HCEC 1CT (cell line): Measurements from ENCODE around the gene SPCS2.
"Not testable (repeated sequence)": the region's sequence is repeated elsewhere in the genome, so short reads cannot be mapped to it uniquely, and the experiment has no call there.

Experiments used
- DNase-seq: peaks from one replicate; pipeline ENCODE4 v3.0.0-alpha.2; 2017

SPCS2 gene

DNA sequence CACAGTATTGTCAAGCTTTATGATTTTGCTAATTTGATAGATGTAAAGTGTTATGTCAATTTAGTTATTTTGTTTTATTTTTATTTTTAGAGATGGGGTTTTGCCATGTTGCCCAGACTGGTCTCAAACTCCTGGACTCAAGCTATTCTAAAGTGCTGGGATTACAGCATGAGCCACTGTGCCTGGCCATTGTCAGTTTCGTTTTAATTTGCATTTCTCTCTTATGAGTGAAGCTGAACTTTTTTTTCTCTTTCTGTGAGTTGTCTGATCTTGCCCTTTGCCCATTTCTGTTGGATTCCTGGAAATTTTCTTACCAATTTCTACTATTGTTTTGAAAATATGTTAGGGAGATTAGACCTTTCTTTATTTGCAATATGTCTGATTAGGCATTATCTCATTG is 55.1 kb downstream of the SPCS2 start:
- no peak for DNase-seq

DNA sequence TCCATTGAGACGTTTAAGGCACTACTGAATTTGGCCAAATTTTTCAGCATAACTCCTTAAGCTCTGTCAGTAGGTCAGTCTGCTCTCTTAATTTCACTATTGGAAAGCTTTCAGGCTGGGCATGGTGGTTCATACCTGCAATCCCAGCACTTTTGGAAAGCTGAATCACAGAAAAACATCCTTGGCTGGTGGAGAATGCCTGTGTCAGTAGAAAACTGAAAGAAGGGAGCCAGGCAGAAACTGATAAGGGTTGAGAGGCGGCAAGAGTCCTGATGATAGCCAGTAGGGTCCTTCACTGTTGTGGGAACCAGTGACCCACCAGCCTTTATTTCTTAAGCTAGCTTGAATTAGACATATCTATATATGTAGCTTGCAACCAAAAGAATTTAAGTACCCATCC is 62.3 kb downstream of the SPCS2 start:
- DNase-seq = no peak

DNA sequence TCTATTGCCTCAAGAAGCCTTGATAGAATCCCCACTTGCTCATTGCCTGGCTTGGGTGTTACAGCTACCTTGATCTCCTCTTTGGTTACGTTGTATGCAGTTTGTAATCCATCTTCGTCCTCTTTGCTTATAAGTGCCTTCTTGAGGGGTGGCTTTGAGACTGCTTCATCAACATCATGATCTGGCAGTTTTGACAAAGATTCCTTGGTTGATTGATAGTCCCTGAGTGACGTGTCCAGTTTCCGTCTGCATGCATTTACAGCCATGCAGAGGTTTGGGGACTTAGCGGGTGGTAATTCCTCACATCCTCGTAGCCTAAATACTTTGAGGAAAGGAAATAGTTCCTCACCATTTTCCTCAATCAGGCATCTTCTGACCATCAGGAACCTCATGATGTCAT is 62.8 kb downstream of the SPCS2 start:
- DNase-seq = no peak

DNA sequence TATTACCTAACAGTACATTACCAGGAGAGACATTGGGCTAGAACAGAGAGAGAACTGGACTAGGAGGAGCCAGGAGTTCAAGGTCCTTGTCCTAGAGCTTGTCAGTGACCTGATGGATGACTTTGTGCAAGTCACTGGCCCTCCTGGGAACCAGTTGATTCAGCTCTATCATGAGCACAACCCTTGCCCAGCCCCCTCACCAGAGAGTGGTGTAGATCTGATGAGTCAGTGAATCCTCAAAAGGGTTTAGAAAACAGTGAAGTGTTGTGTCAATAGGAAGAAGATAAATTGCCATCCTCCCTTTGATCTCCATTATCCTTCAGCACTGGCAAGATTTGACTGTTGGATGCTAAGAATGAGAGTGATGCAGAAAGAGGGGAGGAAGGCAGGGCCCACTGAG is 64.0 kb downstream of the SPCS2 start:
- DNase-seq = peak; percentile 58

DNA sequence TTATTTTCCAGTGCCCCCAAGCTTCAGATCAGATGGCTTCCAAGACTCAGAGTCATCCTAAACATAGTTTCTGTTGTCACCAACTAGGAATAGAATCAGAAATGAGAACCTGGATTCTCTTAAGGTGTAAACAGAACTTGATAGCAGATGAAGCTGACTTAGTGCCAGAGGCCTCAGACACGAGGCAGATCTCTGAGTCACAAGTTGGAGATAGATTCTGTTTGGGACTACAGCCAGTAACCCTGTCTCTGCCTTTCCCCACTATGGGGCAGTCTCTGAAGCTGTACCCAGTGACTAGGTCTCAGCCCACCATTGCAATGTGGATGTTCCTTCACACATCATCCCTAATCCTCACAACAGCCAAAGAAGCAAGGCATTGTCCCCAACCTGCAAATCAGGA is 65.1 kb downstream of the SPCS2 start:
- peak; percentile 91 for DNase-seq

DNA sequence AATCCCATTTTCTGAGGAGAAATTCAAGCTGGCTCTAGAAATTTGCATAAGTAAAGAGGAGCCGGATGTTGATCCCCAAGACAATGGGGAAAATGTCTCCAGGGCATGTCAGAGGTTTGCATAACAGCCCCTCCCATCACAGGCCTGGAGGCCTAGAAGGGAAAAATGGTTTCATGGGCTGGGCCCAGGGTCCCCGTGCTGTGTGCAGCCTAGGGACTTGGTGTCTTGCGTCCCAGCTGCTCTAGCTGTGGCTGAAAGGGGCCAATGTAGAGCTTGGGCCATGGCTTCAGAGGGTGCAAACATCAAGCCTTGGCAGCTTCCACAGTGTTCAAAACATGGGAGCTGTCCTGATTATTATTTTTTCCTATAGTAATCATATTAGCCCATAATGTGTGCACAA is 70.1 kb downstream of the SPCS2 start:
- not testable (repeated sequence) for DNase-seq

DNA sequence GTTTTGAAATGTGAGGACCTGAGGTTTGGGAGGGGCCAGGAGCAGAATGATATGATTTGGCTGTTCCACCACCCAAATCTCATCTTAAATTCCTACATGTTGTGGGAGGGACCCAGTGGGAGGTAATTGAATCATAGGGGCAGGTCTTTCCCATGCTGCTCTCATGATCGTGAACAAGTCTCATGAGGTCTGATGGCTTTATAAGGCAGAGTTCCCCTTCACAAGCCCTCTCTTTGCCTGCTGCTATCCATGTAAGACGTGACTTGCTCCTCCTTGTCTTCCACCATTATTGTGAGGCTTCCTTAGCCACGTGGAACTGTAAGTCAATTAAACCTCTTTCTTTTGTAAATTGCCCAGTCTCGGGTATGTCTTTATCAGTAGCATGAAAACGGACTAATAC is 71.3 kb downstream of the SPCS2 start:
- not testable (repeated sequence) for DNase-seq

DNA sequence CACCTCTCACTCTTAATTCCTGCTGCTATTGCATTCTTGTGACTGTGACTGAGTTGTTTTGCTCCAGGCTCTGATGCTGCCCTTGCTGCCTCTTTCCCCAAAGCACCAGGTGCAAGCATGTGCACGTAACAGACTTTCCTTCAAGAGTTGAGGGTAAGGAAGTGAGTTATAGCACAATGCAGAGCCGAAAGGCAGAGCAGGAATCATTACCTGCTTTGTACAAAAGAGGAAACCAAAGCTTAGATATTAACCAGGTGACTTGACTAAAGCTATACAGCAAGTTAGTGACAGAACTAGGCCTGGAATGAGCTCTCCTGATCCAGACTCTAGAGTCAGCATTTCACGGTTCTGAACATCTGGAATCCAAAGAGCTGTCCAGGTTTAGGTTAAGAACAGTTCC is 73.2 kb downstream of the SPCS2 start:
- no peak for DNase-seq

DNA sequence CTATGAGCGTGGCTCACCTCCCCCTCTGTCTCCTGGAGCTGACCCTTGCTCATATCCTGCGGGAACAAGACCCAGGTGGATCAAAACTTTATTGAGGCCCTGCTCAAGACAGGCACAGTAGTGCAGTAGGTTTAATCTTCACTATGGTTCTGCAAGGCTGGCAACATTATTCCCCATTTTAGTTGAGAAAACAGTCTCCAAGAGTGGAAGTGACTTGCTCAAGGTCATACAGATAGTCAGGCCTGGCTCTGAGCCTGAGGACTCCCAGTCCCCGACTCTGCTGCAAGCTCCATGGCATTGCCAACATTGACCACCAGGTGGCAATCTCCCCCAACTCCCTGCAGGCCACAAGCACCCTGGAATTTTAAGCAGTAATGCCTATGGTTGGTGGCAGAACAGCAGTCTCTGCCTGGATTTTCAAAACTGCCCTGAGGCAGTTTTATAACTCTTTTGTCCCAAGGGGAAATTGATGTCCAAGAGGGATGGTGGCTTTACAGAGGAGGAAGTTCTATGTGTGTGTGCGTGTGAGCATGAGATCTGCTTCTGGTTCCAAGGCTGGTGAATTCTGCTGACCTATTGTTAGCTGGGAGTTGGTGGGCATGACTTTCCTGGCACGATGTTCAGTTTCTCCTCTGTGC is 73.8 kb downstream of the SPCS2 start:
- DNase-seq = peak; percentile 70

DNA sequence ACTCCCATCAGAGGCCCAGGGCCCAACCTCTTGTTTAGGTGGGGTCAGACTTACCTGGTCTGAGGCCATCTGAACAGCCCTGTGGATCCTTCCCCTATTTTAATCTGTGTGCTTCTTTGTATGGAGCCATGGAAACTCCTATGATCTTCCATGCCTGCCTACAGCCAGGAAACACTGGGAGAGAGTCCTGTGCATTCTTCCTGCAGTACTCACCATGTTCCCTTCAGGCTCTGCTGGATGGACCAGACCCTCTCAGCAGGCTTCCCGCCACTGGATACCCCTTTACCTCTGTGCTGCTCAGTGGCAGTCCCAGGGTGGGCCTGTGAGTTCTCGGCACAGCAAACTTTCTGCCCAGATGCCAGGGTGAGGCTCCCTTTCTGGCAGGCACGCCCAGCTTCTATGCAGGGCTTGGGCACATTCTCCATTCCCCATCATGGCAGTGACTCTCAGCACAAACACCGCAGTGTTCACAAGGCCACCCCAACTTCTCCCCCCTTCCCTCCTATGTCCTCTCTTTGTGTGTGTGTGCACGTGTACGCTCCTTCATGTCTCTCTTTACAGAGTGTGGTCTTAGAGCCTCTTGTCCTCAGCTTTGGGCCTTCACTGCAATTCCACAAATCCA is 74.5 kb downstream of the SPCS2 start:
- no peak for DNase-seq

DNA sequence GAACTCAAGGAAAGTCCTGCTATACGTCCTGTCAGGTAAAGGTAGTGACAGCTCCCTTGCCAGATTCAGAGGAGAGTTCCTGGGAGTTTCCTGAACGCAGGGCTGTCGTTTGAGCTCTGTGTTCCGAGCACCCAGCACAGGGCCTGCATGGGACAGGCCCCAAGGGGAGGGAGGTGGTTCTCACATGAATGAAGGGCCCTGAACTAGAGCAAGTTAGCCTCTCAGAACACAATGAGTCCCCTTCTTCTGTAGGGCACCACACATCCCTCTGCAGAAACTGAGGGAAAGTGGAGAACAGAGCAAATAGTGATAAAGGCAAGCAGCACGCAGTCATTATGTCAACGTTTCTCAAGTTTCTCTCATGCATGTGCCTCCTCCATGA is 75.0 kb downstream of the SPCS2 start:
- DNase-seq = no peak

DNA sequence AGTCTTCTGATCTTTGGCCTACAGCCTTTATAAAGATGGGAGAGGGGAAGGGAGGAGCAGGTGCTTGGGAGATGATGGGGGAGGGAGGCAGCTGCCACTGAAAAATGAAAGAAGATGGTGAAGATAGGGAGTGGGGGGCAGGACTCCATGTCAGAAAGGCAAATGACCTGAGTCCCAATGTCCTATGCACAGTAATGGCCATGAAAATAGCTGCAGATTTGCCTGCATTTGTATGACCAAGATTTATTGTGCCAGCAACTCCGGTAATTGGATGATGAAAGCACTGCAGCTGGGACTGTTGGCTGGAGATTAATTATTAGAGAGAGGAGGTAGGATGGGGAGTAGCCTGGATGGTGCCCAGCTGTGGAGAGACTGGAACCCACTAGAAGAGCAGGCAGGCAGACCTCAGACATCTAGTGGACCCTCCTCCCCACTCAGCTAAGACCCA is 75.7 kb downstream of the SPCS2 start:
- no peak for DNase-seq

DNA sequence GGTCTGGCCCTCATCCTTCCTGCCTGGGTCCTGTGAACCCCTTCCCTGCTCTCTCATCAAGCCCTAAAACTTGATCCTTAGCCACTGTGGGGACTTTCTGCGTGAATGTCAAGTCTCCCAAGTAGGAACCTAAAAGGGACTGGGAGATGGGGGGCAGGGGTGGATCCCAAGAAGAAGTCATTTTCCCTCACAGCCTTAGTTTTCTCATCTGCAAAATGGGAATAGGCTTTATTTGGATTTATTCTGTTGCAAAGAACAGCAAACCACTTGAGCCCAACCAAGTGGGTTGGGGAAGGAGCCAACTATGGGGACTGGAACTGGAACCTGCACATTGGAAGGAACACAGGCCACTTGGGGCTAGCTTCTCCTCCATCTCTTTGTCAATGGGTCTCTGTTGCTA is 76.5 kb downstream of the SPCS2 start:
- DNase-seq = no peak

DNA sequence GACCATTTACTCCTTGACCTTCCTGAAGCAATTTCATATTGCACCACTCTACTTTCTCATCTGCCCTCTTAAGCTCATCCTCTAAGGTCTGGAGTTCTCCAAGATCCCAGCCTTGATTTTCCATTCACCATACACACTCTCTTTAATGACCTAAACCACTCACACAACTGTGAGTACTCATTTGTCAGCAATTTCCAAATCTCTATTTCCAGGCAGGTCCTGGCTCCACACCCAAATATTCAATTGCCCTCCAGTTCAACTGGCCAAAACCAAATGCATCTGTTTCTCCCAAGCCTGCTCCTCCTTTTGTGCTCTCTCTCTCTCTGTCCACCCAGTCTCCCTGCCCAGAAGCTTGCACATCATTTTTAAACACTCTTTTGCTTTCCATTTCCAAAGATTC is 79.3 kb downstream of the SPCS2 start:
- no peak for DNase-seq
